Measurements from ENCODE around the gene EPHB1.

Gene EPHB1

DNA sequence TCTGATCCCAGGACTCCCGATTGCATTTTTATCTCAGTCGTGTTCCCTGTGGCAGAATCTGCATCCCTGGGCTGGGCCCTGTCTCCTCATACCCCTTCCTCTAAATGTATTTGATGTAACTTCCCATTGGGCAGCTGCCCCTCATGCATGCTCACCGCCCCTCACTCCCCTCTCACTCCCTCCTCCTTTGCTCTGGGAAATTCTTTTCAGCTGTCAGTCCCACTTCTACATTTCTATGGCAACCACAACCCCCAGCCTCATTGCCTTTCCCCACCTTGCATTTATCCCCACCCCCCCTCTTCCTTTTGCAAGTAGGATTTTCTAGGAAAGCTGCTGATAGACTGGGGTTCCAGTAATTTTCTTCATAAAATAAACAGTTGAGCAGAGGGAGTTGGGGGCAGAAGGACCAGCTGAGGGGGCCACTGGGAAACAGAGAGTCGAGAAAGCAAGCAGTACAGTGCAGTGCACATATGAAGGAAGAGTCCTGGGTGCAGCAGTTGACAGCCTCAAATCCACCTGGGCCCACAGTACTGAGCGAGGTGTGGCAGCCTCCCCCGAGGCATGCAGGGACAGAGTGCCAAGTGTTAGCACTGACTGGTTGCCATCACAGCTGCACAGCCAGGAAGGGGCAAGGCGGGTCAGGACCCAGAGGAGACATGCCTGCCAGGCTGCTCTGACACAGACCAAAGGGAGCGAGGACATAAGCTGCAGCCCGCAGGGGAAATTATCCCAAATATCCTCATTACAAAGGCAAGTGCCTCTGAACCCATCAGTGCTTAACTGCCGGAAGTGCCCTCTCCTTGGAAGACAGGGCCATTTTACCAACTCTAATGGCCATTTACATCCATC lies 476.3 kb downstream of the EPHB1 start:
- in situ Hi-C loops (cut with HindIII; ENCODE audit: low sequenced_read_pairs), result no loop called here

DNA sequence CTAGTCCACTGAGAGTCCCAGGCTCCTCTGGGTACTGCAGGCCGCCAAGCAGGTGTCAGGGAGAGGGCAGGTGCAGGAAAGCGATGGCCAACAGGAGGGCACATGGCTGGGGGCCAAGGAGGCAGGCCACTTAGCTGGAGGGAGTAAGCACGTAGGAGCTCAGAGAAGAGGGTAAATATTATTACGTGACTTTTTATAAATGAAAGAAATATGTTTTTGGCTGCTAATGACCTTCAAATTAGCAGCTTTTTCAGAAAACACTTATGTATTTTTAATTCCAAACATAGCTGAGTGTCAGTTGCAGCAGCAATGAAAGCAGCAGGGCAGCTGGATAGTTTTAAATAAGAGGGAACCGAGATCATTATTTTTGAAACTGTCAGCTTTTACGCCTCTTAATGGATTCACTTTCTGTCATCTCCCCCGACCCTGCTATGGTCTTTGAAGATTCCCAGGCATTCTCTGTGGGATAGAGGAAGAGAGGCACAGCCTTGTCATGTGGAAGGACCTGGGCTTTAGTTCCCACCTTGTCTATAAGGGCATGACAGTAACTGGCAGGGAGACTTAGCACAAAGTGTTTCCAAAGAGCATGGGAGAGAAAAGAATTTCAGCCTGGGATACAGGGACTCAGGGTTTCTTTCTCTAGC lies 477.1 kb downstream of the EPHB1 start:
- in situ Hi-C loops (cut with HindIII; ENCODE audit: low sequenced_read_pairs), result no loop called here

DNA sequence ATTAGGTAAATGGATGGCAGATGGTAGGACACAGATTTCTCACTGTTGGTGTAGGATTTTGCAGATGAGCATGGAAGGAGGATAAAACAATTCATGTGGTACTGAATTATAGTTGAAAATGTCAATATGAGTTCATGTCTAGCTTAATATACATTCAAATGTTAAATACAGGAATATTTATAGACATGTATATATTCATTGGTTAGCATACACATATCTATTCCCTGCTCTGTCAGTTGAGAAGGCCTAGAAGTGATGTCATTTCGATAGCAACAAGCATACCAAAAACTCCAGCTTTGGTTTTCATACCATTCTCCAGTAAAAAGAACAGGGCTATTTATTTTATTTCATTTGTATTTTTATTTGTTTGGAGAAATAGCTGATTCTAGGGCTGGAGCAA lies 497.1 kb downstream of the EPHB1 start:
- in situ Hi-C loops (cut with HindIII; ENCODE audit: low sequenced_read_pairs), result no loop called here

DNA sequence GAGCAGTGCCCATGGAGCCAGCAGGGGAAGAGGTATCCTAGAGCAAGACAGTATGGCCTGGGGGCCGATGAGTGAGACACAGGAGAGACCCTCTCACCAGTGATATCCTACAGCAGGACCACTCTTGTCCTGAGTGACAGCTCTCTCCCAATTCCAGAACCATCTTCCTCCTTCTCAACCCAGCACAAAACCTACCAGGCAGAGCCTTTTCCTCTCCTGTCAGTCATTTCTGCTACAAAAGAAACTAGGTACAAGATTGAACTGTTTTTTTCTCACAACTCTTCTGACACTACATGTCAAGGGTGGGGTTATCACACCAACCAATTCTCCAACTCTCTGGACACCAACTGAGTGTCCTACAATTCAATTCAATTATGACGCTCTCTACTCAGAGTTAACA lies 506.6 kb downstream of the EPHB1 start:
- in situ Hi-C loops (cut with HindIII; ENCODE audit: low sequenced_read_pairs), result no loop called here

DNA sequence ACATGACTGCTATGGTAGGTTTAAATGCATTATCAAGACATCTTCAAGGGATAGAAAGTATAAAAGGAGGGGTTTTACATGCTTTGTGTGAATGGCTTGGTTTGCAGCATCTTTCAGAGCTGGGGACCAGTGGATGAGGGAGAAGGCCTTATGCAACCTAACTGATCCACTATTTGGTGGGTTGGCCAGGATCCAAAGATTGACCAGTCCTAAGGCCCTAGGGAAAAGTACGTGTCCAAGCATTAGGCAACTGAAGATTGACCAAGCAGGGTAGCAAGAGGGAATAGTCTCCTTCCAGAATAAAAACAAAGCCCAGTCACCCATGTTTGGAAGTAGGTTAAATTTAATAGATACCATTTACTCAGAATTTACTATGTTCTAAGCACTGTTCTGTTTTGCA lies 509.3 kb downstream of the EPHB1 start:
- in situ Hi-C loops (cut with HindIII; ENCODE audit: low sequenced_read_pairs), result no loop called here

Measured in endothelial cell of hepatic sinusoid (primary cell).